GM15510 (cell line): ENCODE data around the gene RALGAPB.

Experiments
- POLR2A ChIP-seq: IDR thresholded peaks from 3 replicates; pipeline ENCODE4 v1.6.1; 2011; ENCODE audit warnings: borderline replicate concordance; ENCODE audit not compliant: insufficient read length; ENCODE audit errors: extremely low read depth

Gene RALGAPB

GRCh38 chr20:38466171-38466570, 6.5 kb upstream of the RALGAPB start:
- no peak for TF ChIP-seq POLR2A

- TF ChIP-seq POLR2A: no peak
These were observed 5.7 kb upstream of the RALGAPB start for GRCh38 chr20:38466983-38467382.

- no peak for TF ChIP-seq POLR2A
These were observed 1.4 kb upstream of the RALGAPB start for GRCh38 chr20:38471245-38471644.

- TF ChIP-seq POLR2A: no peak
These were observed 593 bp upstream of the RALGAPB start for GRCh38 chr20:38471987-38472512.

GRCh38 chr20:38473367-38473795, 738 bp downstream of the RALGAPB start:
- no peak for TF ChIP-seq POLR2A

GRCh38 chr20:38477747-38478146, 5.1 kb downstream of the RALGAPB start:
- TF ChIP-seq POLR2A: no peak

- no peak for TF ChIP-seq POLR2A
These were observed 7.0 kb downstream of the RALGAPB start for GRCh38 chr20:38479596-38479995.

- TF ChIP-seq POLR2A: no peak
These were observed 12.4 kb downstream of the RALGAPB start for GRCh38 chr20:38485041-38485440.

GRCh38 chr20:38489181-38489580, 16.5 kb downstream of the RALGAPB start:
- TF ChIP-seq POLR2A: no peak

GRCh38 chr20:38497246-38497935, 24.7 kb downstream of the RALGAPB start:
- TF ChIP-seq POLR2A: no peak

GRCh38 chr20:38498909-38499308, 26.3 kb downstream of the RALGAPB start:
- no peak for TF ChIP-seq POLR2A

GRCh38 chr20:38499366-38499765, 26.7 kb downstream of the RALGAPB start:
- TF ChIP-seq POLR2A: no peak

GRCh38 chr20:38501858-38502436, 29.3 kb downstream of the RALGAPB start:
- TF ChIP-seq POLR2A: no peak

- TF ChIP-seq POLR2A: no peak
These were observed 31.9 kb downstream of the RALGAPB start for GRCh38 chr20:38504368-38505090.

GRCh38 chr20:38505091-38505455, 32.4 kb downstream of the RALGAPB start:
- TF ChIP-seq POLR2A: no peak
